ENCODE results near the gene GCDH. TPM values are rescaled to one million over a fixed set of nuclear protein-coding genes. Genes with fewer than 3 reads are reported as not detected.

Gene GCDH
- total and polyA plus RNA-seq, 2 donors, result 13.8 to 54.5 TPM

- H3K27ac ChIP-seq (ENCODE audit: low read depth), result no peak overlapping the region
- DNase-seq (ENCODE audit: extremely low spot score), result no peak
- peaks cover 2% of the 10 kb centered on the region for H3K36me3 ChIP-seq (ENCODE audit: insufficient read depth)
- peak overlapping the region; percentile 93 for H3K4me3 ChIP-seq (ENCODE audit: low read depth, low read length)
- peaks cover 4% of the 10 kb centered on the region for H3K4me1 ChIP-seq (ENCODE audit: insufficient read depth)
- WGBS, result 56% methylated on average over 14 of the region's 14 CpGs
These were observed 56.0 kb downstream of the GCDH start for GRCh38 chr19:12946731-12947496.

- no peak for DNase-seq (ENCODE audit: extremely low spot score)
- no peak overlapping the region for H3K27ac ChIP-seq (ENCODE audit: low read depth)
- H3K4me3 ChIP-seq (ENCODE audit: low read depth, low read length), result no peak overlapping the region
- H3K4me1 ChIP-seq (ENCODE audit: insufficient read depth), result peaks cover 4% of the 10 kb centered on the region
- H3K36me3 ChIP-seq (ENCODE audit: insufficient read depth), result peaks cover 4% of the 10 kb centered on the region
- WGBS, result 88% methylated on average over 28 of the region's 28 CpGs
These were observed 57.0 kb downstream of the GCDH start for GRCh38 chr19:12947702-12948611.

GRCh38 chr19:12948612-12949362, 57.8 kb downstream of the GCDH start:
- H3K27ac ChIP-seq (ENCODE audit: low read depth), result no peak overlapping the region
- 93% methylated on average over 30 of the region's 30 CpGs for WGBS

More at GRCh38 chr19:12948612-12949362, 57.8 kb downstream of the GCDH start:
- Histone ChIP-seq H3K36me3 (ENCODE audit: insufficient read depth) (peaks cover 6% of the 10 kb centered on the region), H3K4me3 (ENCODE audit: low read depth, low read length) (no peak overlapping the region), H3K4me1 (ENCODE audit: insufficient read depth) (peaks cover 4% of the 10 kb centered on the region)
- no peak for DNase-seq (ENCODE audit: extremely low spot score)

Small RNA genes within 50 kb of the gene (small RNA-seq; reads per million reads assigned to genes)
- gene MIR5695 (0.68 reads per million, percentile 61 among the genes with 10 or more reads in this experiment), gene MIR6515 (0.12 reads per million), gene MIR6794 (not detected)

Other genes starting within 250 kb of the GCDH start
- gene MAN2B1, start 224.4 kb upstream of the GCDH start, total RNA-seq, result 31.1 TPM
- 60.0 TPM for gene MAN2B1, start 224.4 kb upstream of the GCDH start, polyA plus RNA-seq
- gene WDR83, start 224.4 kb upstream of the GCDH start, total RNA-seq, result 5.1 TPM
- 17.5 TPM for gene WDR83, start 224.4 kb upstream of the GCDH start, polyA plus RNA-seq
- 29.9 TPM for gene DHPS, start 209.3 kb upstream of the GCDH start, total RNA-seq
- gene DHPS, start 209.3 kb upstream of the GCDH start, polyA plus RNA-seq, result 99.0 TPM
- gene GNG14, start 203.2 kb upstream of the GCDH start, total RNA-seq, result not detected
- gene GNG14, start 203.2 kb upstream of the GCDH start, polyA plus RNA-seq, result not detected
- gene FBXW9, start 194.5 kb upstream of the GCDH start, total RNA-seq, result 2.6 TPM
- gene FBXW9, start 194.5 kb upstream of the GCDH start, polyA plus RNA-seq, result 8.9 TPM
- gene TNPO2, start 167.2 kb upstream of the GCDH start, total RNA-seq, result 35.4 TPM
- 50.7 TPM for gene TNPO2, start 167.2 kb upstream of the GCDH start, polyA plus RNA-seq
- 59.5 TPM for gene TRIR, start 156.5 kb upstream of the GCDH start, total RNA-seq
- 285 TPM for gene TRIR, start 156.5 kb upstream of the GCDH start, polyA plus RNA-seq
- 22.7 TPM for gene GET3, start 153.7 kb upstream of the GCDH start, total RNA-seq
- 84.4 TPM for gene GET3, start 153.7 kb upstream of the GCDH start, polyA plus RNA-seq
- not detected for gene BEST2, start 139.4 kb upstream of the GCDH start, total RNA-seq
- not detected for gene BEST2, start 139.4 kb upstream of the GCDH start, polyA plus RNA-seq
- 30.2 TPM for gene HOOK2, start 115.6 kb upstream of the GCDH start, total RNA-seq
- gene HOOK2, start 115.6 kb upstream of the GCDH start, polyA plus RNA-seq, result 28.4 TPM
- 107 TPM for gene JUNB, start 99.7 kb upstream of the GCDH start, total RNA-seq
- 545 TPM for gene JUNB, start 99.7 kb upstream of the GCDH start, polyA plus RNA-seq
- gene PRDX2, start 89.4 kb upstream of the GCDH start, total RNA-seq, result 74.2 TPM
- gene PRDX2, start 89.4 kb upstream of the GCDH start, polyA plus RNA-seq, result 245 TPM
- gene THSD8, start 89.1 kb upstream of the GCDH start, total RNA-seq, result not detected
- not detected for gene THSD8, start 89.1 kb upstream of the GCDH start, polyA plus RNA-seq
- 9.5 TPM for gene RNASEH2A, start 84.6 kb upstream of the GCDH start, total RNA-seq
- gene RNASEH2A, start 84.6 kb upstream of the GCDH start, polyA plus RNA-seq, result 12.8 TPM
- gene RTBDN, start 56.6 kb upstream of the GCDH start, total RNA-seq, result not detected
- gene RTBDN, start 56.6 kb upstream of the GCDH start, polyA plus RNA-seq, result 0.65 TPM
- gene MAST1, start 52.6 kb upstream of the GCDH start, total RNA-seq, result 0.74 TPM
- gene MAST1, start 52.6 kb upstream of the GCDH start, polyA plus RNA-seq, result 1.1 TPM
- gene DNASE2, start 9.7 kb upstream of the GCDH start, total RNA-seq, result 10.6 TPM
- gene DNASE2, start 9.7 kb upstream of the GCDH start, polyA plus RNA-seq, result 58.9 TPM
- gene KLF1, start 4.0 kb upstream of the GCDH start, total RNA-seq, result 0.26 TPM
- 0.08 TPM for gene KLF1, start 4.0 kb upstream of the GCDH start, polyA plus RNA-seq
- gene SYCE2, start 28.1 kb downstream of the GCDH start, total RNA-seq, result 0.85 TPM
- 0.10 TPM for gene SYCE2, start 28.1 kb downstream of the GCDH start, polyA plus RNA-seq
- gene FARSA, start 42.6 kb downstream of the GCDH start, total RNA-seq, result 27.2 TPM
- 51.3 TPM for gene FARSA, start 42.6 kb downstream of the GCDH start, polyA plus RNA-seq
- gene CALR, start 47.4 kb downstream of the GCDH start, total RNA-seq, result 350 TPM
- 366 TPM for gene CALR, start 47.4 kb downstream of the GCDH start, polyA plus RNA-seq
- gene RAD23A, start 54.7 kb downstream of the GCDH start, total RNA-seq, result 29.5 TPM
- 129 TPM for gene RAD23A, start 54.7 kb downstream of the GCDH start, polyA plus RNA-seq
- gene GADD45GIP1, start 66.1 kb downstream of the GCDH start, total RNA-seq, result 7.3 TPM
- gene GADD45GIP1, start 66.1 kb downstream of the GCDH start, polyA plus RNA-seq, result 45.9 TPM
- gene DAND5, start 78.4 kb downstream of the GCDH start, total RNA-seq, result not detected
- gene DAND5, start 78.4 kb downstream of the GCDH start, polyA plus RNA-seq, result not detected
- gene NFIX, start 104.3 kb downstream of the GCDH start, total RNA-seq, result 83.5 TPM
- 88.6 TPM for gene NFIX, start 104.3 kb downstream of the GCDH start, polyA plus RNA-seq
- gene LYL1, start 211.7 kb downstream of the GCDH start, total RNA-seq, result 4.8 TPM
- 15.7 TPM for gene LYL1, start 211.7 kb downstream of the GCDH start, polyA plus RNA-seq
- 16.5 TPM for gene TRMT1, start 225.6 kb downstream of the GCDH start, total RNA-seq
- 31.2 TPM for gene TRMT1, start 225.6 kb downstream of the GCDH start, polyA plus RNA-seq
- 10.2 TPM for gene NACC1, start 227.1 kb downstream of the GCDH start, total RNA-seq
- 25.7 TPM for gene NACC1, start 227.1 kb downstream of the GCDH start, polyA plus RNA-seq